NCI-H526 (cell line): ENCODE data around the gene PRKAG1.

Source experiments
- DNase-seq, 2 experiments: peaks; one replicate each; lab custom pipeline; 2025; lab: John Stamatoyannopoulos, UW

Gene PRKAG1

DNA sequence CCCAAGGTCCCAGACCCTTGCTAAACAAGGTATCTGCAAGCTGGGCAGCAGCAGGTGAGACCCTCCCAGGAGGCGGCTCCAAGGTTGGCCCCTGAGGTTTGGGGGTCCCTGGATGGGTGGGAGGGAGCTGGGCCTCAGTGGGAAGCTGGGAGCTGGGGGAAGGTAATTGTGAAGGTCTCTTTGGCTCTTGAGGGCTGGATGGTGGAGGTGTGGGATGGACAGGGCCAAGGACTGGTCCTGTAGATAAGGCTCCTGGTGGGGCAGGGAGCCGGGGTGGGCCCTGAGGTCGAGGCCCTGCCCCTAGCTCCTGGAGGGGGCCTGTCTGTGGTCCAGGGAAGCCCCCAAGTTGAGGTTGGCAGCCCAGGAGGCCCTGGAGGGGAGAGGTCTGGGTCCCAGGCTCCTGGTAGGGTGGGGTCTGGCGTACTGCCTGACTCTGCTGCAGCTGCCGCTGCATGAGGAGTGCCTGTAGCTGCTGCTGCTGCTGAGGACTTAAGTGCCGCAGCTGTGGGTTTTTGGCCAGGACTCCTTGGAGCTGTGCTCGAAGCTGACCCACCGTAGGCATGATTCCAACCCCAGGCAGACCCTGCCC, 13.1 kb upstream of the PRKAG1 start:
- DNase-seq, result no peak

DNA sequence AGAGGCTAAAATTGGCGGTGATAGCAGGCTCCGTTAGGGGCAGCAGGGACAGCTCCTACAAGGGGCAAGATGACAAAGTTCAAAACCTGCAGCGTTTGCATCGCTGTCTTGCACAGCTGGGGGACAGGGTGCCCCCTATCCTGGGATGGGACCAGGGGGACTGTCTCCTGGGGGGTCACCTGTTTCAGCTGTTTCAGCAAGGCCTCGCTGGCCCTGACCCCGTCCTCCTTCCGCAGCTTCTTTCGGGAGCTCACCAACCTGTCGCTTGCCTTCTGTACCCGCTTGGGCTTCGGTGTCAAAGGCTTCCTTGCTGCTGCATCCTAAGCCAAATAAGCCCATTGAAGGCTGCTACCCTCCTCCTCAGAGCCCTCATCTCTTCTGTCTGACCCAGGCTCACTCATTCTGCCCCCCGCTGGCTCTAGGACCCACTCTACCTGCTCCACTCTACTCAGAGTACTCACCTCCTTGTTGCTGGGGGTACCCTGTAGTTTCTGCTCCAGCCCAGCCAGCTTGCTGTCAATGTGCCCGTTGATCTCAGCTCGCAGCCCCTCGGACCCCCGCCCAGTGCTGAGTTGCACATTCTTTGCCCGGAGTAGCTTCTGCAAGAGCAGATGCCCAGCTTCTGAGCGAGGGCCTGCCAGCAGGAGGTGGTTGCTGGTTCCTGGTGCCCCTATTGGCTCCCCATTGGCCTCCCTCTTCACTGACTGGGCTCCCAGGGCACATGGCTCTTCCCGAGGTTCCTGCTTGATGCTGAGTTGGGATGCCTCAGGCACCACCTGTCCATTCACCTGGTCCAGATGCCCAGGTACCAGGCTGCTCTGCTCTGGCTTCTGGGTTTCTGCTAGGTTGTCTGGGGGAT, 12.4 kb upstream of the PRKAG1 start:
- DNase-seq, result no peak

DNA sequence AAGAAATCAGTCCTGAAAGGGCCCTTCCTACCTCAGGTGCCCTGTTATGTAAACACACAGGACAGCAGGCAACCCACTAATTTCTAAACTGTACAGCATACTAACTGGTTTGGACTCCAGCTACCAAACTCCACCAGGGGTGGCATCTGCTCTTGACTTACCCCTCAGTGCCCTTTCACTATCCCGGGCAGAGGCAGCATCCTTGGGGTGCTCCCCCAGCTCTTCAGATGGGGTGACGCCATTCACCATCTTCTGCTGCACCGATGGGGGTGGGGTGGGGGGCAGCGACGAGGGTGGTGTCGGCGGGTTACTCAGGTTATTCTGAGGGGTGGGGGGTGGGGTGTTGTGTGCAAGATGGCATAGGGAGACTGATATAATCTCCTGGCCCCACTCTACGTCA, 11.5 kb upstream of the PRKAG1 start:
- DNase-seq, result no peak

DNA sequence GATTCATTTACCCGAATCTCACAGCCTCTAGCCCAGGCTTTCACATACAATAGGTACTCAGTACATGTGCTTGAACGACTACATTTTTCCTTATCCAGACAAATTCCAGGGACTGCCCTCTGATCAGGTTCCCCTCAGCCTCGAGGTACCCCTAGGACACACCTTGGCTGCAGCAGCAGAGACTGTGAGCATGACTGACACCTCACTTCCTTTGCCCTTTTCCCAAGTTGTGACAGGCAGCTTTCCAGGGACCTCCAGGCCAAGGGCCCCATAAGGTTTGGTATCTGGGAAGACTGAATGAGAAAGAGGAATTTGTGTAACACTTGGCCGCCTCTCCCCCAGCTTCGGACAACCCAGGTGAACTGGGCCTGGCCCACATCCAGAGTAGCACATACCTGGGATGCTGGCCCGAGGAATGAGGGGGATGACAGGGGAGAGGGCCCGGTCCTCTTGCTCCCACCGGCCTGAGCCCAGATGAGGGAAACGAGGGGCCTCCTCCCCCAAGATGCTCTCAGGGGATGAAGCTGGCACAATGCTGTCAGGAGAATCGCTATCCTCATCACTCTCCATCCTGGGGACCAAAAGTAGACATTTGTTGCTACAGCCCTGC, 10.2 kb upstream of the PRKAG1 start:
- DNase-seq, result no peak

DNA sequence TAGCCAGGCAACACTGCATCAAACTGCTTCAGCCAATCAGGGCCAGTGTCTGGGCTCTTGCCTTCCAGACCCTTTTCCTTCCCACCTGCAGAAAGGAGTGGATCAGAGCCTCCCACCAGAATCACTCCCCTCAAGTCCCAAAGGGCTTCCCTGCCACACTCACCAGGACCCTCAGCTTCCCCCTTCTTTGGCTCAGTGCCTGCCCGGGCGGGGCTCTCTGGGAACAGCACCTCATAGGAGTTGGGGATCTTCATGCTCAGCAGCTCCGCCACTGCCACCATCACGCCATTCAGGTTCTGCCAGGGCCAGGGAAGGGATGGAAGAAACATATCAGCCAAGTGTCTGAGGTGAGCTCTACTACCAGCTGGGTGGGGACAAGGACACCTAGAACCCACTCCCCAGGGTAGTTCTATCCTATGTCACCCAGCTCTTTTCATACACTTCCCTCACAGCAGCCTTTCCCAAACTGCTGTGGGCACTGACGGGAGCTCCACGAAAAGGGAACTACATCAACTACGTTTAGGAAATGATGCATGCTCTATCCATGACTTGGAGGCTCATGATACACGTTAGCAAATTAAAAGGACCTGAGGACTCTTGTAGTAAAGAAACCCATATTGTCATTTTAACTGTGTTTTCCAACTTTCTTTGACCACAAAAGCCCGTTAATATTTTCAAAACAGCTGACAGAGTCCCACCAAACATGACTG, 9.4 kb upstream of the PRKAG1 start:
- DNase-seq, result no peak

DNA sequence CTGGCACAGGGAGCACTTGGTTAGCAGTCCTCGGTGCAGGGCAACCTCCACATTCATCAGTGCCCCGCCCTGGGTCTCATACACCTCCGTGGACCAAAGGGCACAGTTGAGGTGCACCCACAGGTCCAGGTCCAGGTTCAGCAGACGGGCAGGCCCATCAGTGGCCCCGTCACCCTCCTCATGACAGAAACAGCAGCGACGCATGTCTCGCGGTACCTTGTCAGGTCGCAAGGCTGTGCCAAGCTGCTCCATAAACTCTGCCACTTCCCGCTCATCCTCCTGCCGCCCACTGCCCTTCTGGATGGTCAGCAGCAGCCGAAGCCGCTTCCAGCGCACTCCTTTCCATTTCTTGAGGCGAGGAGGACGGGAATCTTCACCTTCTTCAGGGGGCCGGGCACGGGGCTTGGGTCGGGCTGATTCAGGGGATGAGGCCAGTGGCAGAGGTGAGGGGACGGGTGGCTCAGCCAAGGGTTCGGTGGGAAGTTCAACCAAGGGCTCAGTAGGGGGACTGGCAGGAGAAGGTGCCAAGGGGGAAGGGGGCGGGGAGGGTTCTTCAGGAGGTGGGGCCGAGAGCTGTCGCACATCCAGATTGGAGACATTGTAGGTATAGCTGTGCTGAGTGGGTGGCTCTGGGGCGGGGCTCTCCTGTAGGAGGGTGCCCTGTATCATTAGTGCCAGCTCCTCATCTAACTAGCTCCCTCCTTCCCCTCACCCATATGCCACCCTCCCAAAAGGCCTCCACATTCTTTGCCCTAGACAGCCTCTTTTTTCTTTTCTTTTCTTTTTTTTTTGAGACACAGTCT, 8.3 kb upstream of the PRKAG1 start:
- no peak for DNase-seq

DNA sequence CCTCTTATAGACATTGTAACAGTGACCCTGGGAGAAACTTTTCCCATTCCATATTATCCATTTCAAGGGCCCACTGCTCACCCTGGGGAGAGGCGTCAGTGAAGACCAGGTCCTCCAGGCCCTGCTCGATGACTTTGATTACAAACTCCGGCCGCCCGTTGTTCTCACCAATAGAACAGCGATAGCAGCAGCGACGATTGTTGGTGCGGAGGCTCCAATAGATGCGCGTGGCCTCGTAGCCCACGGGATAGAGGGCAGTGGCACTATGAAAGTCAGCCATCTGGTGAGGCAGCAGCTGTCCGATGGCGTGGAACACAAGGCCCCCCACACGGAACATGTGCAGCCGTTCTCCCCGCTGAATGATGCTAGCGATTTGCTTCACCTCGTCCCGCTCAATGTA, 7.5 kb upstream of the PRKAG1 start:
- no peak for DNase-seq

DNA sequence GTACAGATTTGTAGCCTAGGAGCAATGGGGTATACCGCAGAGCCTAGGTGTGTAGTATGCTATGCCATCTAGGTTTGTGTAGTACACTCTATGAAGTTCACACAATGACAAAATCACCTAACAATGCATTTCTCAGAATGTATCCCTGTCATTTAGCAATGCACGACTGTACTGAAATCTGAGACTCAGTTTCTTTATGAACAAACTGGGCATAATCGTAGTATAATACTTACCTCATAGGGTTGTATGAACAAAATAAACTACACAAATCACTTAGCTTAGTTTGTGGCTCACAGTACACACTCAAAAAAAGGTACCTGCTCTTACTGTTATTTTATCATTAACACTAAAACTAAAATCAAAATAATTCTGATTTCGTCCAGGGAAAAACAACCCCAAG, 6.9 kb upstream of the PRKAG1 start:
- DNase-seq, result no peak

DNA sequence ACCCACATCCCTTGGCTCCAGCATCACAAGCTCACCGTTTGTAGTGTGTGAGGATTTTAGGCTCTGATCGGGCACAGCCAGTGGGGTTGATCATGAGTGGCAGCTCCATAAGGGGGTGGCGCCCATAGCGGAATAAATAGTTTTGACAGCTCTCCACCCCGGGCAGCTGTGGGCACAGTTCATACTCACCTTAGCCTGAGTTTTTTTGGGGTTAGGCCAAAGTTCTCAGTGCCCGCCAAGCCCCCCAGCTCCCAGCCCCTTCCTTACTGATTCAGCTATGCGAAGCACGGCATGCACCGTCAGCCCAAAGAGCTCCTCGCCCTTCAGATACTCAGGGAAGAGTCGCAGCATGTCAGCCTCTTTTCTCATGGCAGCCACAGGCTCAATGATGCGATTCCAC, 6.0 kb upstream of the PRKAG1 start:
- DNase-seq, result no peak

DNA sequence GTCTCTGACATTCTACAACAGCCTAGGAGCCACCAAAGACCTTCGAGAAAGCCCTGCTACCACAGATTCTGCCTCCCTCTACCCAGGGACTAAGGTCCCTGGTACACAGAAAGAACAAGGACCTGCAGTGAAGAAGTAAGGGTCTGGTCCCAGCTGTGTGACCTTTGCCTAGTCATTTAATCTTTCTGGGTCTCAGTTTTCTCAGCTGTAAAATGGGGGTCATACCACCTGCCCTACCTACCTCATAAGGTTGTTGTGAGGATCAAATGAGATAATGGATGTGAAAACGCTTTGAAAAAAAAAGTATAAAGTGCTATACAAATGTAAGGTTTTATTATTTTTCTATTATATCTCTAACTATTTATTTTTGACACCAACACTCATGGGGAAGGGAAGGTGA, 5.2 kb upstream of the PRKAG1 start:
- DNase-seq, result no peak

DNA sequence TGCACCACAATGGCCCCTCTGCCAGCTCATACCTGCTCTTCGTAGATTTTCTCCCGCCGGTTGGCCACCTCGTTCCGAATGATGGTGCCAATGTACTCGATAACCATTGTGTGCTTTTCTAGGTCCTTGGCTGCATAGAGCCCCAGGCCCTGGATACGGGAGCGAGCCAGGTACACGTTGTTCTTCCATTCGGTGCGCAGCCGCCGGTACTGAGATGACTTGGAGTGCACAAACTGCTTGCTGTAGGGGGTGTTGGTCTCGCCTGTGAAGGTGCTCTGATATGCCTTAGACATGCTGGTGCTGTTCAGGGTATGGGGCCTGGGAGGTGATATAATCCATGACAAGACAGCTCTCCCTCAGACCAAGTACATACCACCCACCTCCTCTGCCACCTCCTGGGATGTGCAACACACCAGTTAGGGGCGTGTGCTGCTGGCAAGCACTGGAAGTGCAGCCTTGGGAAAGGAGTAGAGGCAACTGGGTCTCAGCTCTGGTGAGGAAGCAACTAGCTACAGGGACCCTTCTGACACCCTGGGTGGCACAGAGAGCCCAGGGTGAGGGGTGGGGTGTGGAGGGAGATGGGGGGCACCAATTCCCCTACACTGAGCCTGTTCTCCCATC, 4.1 kb upstream of the PRKAG1 start:
- no peak for DNase-seq

DNA sequence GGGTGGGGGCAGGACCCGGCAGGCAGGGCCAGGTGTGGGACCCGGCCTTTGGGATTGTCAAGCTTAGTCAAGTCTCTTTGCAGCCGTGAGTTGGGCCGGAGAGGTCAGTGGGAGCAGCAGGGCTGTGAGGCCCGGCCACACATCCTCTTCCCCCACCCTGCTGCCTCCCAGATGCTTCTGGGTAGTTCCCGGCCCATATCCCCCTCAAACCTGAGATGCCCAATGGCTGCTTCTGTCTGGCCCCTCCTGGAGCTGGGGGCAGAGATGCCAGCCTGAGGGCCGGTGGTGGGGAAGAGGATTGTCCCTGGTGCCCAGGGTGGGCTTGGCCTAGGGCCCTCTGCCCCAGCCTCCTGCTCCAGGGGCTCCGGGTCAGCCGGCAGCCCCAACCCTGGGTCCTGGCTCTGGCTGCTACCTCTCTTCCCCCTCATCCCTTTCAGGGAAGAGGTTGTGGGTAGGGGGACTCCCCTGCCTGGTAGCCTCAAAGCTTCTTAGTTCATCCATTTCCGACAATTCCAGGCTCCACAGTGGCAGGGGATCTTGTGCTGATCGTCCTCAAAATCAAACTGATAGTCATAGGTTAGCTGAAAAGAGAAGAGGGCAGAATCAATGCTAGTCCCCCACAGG, 2.8 kb upstream of the PRKAG1 start:
- no peak for DNase-seq

DNA sequence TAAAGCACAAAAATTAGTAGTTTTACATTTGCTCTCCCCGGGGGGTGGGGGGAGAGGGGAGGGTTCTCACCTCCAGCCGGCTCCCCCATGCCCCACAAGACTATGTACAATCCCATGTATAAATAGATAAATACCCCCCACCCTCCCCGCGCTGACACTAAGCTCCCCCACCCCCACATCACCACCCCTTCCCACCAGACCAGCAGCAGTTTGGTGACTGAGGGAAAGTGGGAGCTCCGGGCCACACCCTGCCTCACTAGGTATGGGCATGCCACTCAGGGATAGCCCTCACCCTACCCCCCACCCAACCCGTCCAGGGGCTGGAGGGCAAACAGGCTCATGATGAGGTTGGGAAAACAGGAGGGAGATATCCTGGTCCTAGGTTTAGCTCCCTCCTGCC, 1.9 kb upstream of the PRKAG1 start:
- no peak for DNase-seq

DNA sequence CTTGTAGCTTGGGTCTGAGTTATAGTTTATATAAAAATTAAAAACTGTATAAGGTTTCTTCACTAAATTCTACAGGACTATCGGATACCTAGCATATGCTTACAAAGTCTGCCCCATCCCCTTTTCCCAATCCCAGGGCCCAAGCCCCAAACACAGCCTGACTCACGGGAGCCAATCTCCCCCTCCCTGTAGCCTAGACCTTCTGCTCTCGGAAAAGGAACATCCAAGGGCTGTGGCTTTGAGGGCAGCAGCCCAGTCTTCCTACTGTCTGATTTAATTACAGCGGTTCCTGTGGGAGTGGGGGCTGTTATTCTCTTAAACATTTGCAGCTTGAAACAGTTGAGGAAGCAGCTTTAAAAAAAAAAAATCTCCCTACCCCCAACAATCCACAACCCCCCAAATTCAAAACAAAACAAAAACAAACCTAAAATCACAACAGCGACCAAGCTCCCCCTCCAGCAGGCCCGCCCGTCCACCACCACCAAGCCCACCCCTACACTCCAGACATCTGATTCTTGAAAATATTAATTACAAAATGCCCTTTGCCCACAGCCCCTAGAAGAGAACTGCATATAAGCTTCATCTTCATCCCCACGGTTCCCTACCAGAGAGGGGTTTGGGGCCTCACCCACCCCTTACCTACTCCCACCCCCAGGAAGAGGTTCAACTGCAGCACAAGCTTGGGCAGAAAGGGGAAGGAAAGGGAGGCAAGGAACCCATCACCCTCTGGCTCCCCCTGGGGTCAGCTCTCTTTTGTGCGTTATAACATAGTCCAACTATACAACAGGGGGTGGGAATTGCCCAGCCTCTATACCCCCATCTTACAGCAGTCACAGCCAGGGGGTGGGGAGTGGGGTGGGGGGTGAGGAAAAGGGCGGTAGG, 1.1 kb upstream of the PRKAG1 start:
- DNase-seq, result peak in 1 of 2 experiments; percentile 50

DNA sequence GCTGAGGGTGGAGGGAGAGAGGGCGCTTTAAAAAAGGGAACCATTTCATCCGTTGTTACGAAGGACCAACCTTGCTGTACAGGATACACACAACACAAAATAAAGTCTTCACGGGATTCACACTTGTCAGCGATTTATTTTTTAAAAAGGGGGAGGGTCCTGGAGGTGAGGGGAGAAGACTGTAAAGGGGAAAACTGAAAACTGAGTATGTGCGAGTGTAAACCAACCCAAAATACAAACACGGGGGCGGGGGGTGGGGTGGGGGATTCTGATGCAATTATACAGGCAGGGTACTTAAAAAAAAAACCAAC, 499 bp upstream of the PRKAG1 start:
- no peak for DNase-seq

DNA sequence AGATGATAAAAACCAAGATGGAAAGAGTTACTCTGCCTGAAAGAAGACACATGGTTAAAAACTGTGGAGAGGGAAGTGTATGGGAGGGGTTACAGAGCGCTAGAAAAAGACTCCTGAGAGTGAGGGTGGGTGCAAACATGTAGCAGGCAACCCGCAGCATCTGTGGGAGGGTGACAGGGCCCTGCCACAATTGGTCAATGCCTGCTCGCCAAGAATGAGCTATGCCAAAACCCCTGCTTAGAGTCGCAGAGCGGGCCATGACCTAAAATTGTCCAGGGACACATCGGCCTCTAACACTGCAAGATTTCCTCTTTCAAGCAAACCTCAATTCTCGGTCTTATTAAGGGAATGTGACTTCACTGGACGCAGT, 700 bp downstream of the PRKAG1 start:
- DNase-seq, result no peak

DNA sequence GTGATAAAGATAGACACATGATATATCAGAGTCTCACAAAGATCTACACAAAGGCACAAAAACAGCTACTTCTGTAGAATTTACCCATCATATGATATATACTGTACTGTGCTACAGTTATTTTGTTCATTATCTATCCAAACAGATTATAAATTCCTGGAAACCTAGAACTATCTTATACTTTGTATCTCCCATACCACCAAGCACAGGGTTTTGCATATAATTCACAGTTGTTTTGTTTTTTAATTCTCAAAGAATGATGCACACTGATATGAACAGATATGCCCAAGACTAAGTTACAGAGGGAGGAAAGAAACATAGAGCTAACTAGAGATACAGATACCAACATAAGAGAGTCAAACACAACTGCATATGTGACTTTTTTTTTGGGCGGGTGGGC, 3.4 kb downstream of the PRKAG1 start:
- DNase-seq, result no peak

DNA sequence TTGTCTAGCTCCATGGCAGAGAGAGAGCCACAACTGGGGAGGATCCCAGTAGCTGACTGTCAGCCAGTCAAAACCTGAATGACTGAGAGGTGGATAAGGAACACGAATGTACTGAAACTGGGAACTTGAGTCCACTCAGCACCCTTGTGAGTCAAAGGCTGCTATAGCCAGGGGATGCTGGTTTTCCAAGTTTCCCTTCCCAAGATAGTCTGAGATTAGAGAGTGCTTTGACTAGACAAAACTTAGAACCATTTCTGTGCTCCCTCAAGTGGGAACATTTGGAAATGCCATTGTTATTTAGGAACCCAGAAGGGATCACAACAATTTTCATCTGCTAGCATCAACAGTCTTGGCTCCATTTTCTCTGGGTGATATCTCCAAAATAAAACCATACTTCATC, 4.0 kb downstream of the PRKAG1 start:
- no peak for DNase-seq

DNA sequence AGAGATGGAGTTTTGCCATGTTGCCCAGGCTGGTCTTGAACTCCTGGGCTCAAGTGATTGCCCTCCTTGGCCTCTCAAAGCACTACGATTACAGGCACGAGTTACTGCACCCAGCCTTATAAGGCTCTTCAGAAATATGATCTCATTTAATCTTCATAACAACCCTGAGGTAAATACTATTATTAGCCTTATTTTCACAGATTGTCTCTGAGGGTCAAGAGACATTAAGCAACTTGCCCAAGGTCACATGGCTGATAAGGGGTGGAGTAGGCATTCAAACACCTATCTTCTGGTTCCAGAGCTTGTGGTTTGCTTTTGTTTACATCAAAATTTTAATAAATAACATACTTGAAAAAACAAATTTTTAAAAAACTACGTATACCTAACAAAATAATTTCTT, 5.1 kb downstream of the PRKAG1 start:
- DNase-seq, result no peak

DNA sequence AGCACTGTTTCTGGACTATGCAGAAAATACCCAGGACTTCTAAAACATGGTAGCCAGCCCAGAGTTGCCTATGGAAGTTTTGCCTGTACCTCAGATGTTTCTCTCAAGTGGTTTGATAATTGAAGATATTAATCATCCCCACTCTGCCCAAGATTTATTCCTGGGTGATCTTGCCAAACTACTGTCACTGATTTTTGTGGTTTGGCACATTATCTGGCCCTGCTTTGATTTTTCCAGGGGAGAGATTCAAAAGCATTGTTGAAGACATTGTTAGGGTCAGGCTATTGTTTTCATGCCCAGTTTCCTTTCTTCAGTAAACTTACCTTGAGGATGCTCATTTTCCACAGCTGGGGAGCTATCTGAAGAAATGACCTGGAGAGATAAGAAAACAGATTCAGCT, 5.8 kb downstream of the PRKAG1 start:
- no peak for DNase-seq
